SKM-1 (cell line): Measurements from ENCODE around the gene CAMTA1.

Experiments used
- DNase-seq: peaks from one replicate; lab custom pipeline; 2025; ENCODE audit not compliant: unreplicated experiment; lab: John Stamatoyannopoulos, UW

The CAMTA1 gene

GRCh38 chr1:6776389-6776788 lies 8.9 kb upstream of the CAMTA1 start:
- no peak for DNase-seq

DNA sequence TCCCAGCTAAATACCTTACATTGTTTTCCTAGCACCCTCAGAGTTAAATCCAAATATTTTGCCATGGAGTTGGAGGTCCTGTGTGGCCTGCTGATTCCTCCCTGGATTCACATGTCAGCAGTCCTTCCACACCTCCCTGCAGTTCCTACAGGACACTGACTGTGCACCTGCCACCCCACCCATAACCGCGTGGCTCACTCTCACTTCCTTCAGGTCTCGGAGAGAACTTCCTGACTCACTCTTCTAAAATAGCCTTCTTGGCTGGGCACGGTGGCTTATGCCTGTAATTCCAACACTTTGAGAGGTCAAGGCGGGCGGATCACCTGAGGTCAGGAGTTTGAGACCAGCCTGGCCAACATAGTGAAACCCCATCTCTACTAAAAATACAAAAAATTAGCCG lies 8.4 kb upstream of the CAMTA1 start:
- DNase-seq = no peak

GRCh38 chr1:6777813-6778212 lies 7.4 kb upstream of the CAMTA1 start:
- no peak for DNase-seq

GRCh38 chr1:6779089-6779805 lies 6.0 kb upstream of the CAMTA1 start:
- no peak for DNase-seq

GRCh38 chr1:6782151-6782550 lies 3.1 kb upstream of the CAMTA1 start:
- no peak for DNase-seq

GRCh38 chr1:6783221-6783620 lies 2.0 kb upstream of the CAMTA1 start:
- DNase-seq = no peak

GRCh38 chr1:6783936-6784559 lies 1.2 kb upstream of the CAMTA1 start:
- DNase-seq = peak; percentile 2

DNA sequence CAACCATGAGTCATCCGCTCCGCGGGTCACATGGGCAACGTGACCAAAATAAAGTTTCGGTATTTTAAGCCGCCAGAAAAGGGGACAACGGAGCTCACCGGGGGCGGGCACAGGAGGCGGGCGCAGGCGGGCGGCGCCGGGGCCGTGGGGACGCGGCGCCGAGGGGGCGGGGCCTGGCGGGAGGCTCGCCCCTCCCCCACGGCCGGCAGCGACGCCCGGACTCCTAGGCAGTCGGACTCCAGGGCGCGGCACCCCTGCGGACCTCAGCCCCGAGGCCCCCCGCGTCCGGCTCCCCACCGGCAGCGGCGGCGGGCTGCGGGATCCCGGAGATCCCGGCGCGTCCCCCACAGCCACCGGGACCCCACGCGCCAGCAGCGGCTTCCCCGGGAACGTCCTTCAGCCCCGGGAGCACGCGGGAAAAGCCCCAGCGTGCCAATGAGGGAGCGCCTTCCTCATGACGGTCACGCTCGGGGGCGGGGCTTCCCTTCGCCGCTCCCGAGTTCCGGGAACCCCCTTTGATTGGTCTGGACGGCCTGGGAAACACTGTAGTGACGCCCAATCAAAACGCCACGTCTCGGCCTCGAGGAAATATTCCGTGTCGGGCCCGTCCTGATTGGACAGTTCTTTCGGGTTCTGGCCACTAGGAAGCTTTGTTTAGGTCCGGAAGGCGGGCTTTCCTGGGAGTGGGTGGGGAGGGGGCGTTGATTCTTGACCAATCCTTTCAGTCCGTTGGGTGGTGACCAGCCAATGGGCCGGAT lies 515 bp upstream of the CAMTA1 start:
- peak; percentile 99 for DNase-seq

DNA sequence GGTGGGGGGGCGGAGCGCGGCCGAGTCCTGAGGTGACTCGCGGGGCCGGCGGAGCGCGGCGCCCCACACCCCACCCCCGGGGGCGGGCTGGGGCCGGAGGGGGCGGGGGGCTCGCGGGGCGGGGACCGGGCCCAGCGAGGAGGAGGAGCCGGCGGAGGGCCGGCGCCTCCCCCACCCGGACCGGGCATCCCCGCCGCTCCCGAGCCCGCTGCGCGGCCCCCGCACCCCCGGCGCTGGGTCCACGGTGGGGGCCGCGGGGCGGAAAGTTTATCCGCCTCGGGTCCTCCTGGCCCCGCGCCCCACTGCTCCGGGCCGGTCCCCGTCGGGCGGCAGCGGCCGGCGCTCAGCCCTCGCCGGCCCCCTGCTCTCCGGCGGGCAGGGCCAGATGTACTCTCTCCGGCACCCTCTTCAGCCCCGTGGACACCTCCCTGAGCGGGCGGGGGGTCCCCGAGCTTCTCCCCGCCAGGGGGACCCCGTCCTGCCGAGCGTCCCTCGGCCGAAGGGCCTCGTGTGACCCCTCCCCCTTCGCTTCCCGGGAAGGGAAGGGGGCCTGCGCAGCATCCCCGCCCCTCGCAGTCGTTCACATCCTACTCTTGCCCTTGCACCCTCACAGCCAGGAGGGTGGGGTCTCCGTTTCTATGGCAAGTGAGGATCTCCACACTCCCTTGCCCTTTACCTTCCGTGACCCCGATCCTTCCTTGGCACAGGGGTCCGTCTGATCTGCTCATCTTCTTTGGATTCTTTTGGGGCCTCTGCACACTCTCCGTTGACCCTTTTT lies 663 bp downstream of the CAMTA1 start:
- no peak for DNase-seq

DNA sequence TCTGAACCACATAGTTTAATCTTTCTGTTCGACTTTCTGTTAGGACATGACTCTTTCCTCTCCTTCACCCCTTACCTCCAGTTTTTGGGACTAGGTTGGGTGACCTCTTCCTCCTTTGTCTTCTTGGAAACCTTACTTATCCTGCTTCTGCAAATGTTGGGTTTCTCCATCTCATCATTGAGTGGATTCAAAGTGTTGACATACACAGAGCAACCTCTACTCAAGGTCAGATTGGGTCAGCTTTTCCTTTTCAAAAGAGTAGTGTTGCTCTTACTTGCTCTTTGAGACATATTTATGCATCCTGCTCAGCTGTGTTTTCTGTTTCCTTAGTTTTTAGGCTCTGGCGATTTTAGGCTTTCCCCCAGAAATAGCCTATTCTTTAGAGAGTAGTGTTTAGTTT lies 3.7 kb downstream of the CAMTA1 start:
- peak; percentile 9 for DNase-seq

- no peak for DNase-seq
Measured at GRCh38 chr1:6790146-6790545, 4.9 kb downstream of the CAMTA1 start.

DNA sequence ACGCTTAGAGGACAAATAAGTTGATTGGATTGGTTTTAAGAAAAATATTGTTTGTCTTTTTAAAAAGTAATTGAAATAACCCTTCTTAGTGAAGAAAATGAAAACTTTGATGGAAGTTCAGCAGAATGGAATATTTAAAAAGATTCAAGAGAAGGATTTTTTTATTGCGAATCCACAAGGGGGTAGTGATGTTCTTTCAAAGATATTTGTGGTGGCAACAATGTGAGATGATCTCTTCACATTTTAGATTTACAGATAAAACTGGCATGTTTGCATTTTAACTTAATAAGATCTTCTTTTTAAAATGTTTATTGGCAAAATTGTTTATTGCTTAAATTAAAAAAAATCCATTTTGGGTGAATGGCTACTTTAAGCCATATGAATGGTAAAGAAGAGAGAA lies 8.9 kb downstream of the CAMTA1 start:
- no peak for DNase-seq

DNA sequence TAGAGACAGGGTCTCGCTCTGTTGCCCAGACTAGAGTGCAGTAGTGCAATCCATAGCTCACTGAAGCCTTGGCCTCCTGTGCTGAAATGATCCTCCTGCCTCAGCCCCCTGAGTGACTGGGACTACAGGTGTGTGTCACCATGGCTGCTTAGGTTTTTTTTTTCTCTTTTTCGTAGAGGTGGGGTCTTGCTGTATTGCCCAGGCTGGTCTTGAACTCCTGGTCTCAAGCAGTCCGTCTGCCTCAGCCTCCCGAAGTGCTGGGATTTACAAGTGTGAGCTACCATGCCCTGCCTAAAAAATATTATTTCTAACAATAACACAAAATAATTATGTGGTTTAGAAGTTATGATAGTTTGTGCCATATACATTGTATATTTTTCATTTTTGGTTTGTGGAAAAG lies 9.9 kb downstream of the CAMTA1 start:
- no peak for DNase-seq

DNA sequence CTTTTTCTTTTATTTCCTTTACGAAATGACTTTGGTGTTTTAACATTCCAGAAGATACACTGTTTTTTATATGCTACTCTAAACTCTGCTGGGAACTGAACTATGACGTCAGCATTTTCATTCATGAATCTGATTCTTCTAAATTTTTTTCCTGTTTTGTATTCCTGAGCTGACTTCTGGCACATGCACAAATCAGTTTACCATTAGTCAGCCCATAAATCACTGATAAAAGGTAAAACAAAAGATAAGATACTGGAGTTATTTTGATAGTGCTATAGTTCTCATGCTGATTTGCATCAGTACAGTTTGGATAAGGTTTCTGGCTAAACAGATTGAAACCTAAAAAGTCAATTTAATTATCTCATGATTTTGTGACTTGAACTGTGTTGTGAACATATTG lies 10.4 kb downstream of the CAMTA1 start:
- no peak for DNase-seq

GRCh38 chr1:6796095-6796494 lies 10.8 kb downstream of the CAMTA1 start:
- DNase-seq = no peak

- no peak for DNase-seq
Measured at GRCh38 chr1:6799499-6799898, 14.2 kb downstream of the CAMTA1 start.

DNA sequence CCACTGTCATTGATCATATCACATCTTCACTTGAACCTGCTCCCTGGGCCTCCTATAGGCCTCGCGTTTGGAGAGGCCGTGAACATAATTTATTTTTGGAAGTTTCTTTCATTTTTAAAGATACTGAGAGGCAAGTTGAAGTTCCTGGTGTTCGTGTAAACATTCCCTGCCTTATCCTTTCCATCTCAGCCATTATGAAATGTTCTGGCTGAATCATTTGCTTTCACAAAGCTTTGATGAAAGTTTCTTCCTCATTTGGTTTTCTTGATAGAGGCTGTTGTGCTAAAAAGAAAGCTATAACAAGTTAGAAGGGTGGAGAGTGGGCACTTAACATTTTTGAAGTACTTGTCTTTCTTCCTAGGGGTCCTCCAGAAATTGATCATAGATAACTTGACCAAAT lies 15.5 kb downstream of the CAMTA1 start:
- DNase-seq = no peak

- no peak for DNase-seq
Measured at GRCh38 chr1:6801199-6801598, 15.9 kb downstream of the CAMTA1 start.

- DNase-seq = no peak
Measured at GRCh38 chr1:6801966-6802365, 16.7 kb downstream of the CAMTA1 start.

- no peak for DNase-seq
Measured at GRCh38 chr1:6802454-6802853, 17.2 kb downstream of the CAMTA1 start.

DNA sequence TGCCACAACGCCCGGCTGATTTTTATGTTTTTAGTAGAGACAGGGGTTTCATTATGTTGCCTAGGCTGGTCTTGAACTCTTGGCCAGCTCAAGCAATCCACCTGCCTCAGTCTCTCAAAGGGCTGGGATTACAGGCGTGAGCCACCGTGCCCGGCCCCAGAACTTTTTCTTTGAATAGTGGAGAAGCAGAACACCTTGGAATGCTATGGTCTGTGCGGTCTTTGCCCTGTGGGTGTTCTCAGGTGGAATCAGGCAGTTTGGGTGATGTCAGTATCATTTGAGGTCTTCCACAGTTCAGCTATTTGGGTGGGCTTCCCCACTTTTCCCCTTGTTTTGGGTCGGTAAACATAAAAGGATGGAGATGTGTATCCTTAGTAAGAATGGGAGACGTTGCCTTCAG lies 17.6 kb downstream of the CAMTA1 start:
- no peak for DNase-seq
